Measurements from ENCODE around the gene TMX4.

- TF ChIP-seq CTCF (IDR thresholded peaks at IDR 0.05) (no peak), POLR2A (IDR thresholded peaks at IDR 0.05) (no peak)
Measured at GRCh38 chr20:7993238-7993637, 26.3 kb downstream of the TMX4 start.

All from transverse colon (tissue), 3 donors.